Caki2 (cell line): ENCODE results near the gene CSTPP1. TPM values are rescaled to one million over a fixed set of nuclear protein-coding genes. Genes with fewer than 3 reads are reported as not detected.
"Not testable (repeated sequence)": the region's sequence is repeated elsewhere in the genome, so short reads cannot be mapped to it uniquely, and the experiment has no call there.

ENCODE experiments used
- DNase-seq: peaks from one replicate; pipeline ENCODE4 v3.0.0-alpha.2; 2015; ENCODE audit warnings: low read depth
- in situ Hi-C: cut with HindIII; loops from 2 replicates; pipeline ENCODE4 v1.10.0; 2016; ENCODE audit warnings: low sequenced_read_pairs, low pct_unique_long_range_greater_than_20kb, mixed read lengths
- total RNA-seq: library from RNA; depleted of rRNA; stranded (reverse); fragments of >200 nt; shearing (Covaris generic); gene quantifications from 2 replicates; pipeline ENCODE4 v1.2.3, GENCODE V29; 2014; ENCODE audit warnings: low replicate concordance

The CSTPP1 gene
- total RNA-seq, 1 experiment from 2014 or later, result 33.6 TPM

DNA sequence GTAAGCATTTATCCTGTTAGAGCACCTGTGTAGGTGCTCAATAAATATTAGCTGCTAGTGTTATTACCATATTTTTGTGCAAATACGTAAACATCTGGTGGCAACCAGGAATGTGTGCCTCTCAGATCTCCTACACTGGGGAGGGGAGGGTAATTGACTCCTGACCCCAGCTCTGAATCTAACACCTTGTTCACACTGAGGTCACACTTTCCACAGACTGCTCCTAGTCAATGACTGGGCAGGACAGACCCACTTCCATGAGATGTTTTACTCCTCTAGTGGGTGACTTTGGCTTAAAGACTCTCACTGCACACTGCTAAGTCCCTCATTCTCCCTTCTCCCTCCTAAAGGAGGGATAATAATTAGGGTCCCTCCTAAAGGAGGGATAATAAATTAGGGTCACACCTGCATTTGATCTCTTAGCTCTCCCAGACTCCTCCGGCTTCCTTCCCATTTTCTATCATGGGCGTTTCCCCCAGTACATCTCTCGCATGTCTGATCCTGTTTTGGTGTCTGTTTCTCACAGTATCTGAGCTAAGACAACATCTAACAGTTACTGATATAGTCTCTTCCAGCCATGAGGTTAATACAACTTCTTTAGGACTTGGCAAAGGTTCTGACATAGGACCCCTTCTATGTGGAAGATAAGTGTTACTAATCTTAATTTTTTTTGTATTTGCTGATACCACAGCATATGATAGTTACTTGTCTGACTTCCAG is 8.0 kb downstream of the CSTPP1 start:
- no peak for DNase-seq
- in situ Hi-C loops, result no loop called here

DNA sequence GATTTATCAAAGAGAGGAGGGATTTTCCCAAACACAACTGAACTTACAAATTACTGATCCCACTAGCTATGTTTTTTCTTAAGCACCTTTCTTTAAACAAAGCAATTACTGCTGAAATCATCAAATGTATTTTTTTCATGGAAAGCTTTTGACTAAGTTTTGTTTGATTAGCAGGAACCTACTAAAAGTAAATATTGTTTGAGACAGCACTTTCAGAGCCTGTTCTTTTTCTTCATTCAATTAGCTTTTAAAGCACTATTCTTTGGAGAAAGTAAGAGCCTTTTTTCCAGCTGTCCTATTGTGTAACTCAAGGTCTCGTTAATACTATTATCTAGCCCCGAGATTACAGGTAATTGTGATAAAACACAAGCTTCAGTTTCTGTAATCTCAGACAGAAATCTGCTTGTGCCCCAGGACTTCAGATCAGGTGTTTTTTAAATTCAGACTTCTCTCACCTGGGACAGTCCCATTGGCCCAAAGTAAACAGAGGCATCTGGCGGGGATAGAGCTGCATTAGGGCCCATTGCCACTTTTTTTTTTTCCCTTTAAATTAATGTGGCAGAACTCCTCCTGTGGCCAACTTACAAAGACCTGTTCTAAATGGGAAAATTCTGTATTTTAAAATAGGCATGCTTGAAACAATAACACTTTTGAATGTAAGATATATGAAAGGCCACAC is 11.0 kb downstream of the CSTPP1 start:
- DNase-seq, result peak; percentile 11
- in situ Hi-C loops, result no loop called here

DNA sequence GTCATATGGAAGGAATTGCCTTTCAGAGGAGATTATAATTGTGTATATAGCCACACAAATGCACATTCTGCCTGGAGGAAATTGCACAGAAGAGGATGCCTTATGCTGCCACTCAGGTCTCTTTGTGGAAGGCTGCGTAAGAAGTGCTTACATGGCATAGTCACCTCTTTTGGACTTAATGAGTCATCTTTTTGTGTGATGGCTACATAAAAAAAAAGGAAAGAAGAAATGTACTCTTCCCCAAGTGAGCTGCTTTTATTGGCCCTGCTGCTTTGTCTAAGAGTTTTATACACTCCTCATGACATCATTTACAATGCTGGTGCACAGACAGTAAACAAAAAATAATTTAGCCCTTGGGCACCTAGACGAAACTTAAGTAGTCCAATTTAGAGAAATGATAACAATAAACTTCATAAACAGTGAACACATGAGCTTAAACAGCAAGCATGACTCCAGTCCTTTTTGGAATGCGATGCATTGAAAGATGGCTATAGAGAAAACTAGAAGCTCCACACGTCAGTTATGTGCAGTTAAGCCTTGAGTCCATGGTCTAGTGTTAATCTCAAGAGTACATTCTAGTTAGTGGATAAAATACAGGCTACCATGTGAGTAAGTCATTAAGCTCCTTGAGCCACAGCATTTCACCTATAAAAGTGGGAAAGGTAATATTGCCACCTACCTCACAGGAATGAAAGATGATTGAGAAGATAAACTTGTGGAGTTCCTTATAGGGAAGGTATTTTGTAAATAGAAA is 12.0 kb downstream of the CSTPP1 start:
- peak; percentile 69 for DNase-seq
- in situ Hi-C loops, result no loop called here

DNA sequence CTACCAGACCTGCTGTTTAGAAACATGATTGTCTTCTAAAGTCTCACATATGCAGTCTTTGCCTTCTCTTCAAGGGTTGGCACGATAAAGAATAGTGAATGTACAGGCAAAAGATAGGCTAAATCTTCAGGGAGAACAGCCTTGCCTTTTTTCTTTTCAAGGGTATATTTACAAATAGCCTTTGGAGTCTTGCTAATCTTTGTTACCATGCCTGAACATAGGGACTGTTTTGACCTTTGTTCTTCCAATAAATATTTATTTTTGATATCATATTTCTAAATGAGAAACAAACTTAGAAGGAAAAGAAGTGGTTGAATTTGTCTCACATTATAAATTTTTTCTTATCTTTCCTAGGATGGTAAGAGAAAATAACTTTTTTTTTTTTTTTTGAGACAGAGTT is 12.7 kb downstream of the CSTPP1 start:
- in situ Hi-C loops, result no loop called here
- DNase-seq, result no peak

GRCh38 chr11:46951864-46952263 is 15.3 kb downstream of the CSTPP1 start:
- DNase-seq, result no peak
- in situ Hi-C loops, result no loop called here

DNA sequence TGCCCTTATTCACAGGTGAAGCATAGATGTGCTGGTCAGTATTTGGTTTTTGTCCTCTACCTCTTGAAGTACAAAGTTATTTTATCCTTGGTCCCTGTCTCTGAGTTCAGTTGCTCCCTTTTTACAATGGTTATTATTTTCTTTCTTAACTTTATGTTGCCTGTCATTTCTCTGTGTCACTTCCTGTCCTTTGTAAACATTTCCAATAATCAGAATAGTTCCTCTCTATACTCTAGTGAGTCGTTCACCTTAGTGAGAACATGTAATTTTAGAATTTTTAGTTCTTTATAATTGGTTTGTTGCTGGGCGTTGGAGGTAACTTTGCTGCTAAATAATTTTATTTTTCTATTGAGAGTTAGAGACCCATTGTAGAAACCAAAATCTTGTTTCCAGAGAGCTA is 16.0 kb downstream of the CSTPP1 start:
- DNase-seq, result no peak
- in situ Hi-C loops, result no loop called here

GRCh38 chr11:46953093-46953492 is 16.5 kb downstream of the CSTPP1 start:
- in situ Hi-C loops, result no loop called here

GRCh38 chr11:46958777-46959176 is 22.2 kb downstream of the CSTPP1 start:
- DNase-seq, result no peak
- in situ Hi-C loops, result no loop called here

More at GRCh38 chr11:46953093-46953492, 16.5 kb downstream of the CSTPP1 start:
- DNase-seq, result no peak

DNA sequence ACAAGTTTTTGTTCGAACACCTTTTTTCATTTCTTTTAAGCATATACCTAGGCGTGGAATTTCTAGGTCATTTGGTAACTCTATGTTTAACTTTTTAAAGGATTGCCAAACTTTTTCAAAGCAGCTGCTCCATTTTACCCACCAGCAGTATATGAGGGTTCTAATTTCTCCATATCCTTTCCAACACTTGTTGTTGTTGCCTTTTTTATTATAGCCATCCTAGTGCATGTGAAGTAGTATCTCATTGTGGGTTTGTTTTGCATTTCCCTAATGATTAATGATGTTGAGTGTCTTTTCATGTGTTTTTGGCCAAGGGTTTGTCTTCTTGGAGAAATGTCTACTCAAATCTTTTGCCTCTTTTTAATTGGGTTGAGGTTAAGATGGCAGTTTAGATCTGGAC is 24.5 kb downstream of the CSTPP1 start:
- in situ Hi-C loops, result no loop called here
- DNase-seq, result no peak

DNA sequence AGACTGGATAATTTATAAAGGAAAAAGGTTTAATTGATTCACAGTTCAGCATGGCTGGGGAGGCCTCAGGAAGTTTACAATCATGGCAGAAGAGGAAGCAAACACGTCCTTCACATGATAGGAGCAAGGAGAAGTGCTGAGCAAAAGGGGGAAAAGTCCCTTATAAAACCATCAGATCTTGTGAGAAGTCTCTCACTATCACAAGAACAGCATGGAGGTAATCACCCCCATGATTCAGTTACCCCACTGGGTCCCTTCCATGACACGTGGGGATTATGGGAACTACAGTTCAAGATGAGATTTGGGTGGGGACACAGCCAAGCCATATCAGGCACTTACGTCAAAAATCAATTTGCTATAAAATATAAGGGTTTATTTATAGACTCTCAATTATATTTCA is 25.3 kb downstream of the CSTPP1 start:
- in situ Hi-C loops, DNase-seq: not testable (repeated sequence)

- in situ Hi-C loops, result no loop called here
- DNase-seq, result no peak
Observed at GRCh38 chr11:46963844-46964243, 27.3 kb downstream of the CSTPP1 start.

GRCh38 chr11:46966773-46967172 is 30.2 kb downstream of the CSTPP1 start:
- in situ Hi-C loops, result no loop called here
- no peak for DNase-seq

DNA sequence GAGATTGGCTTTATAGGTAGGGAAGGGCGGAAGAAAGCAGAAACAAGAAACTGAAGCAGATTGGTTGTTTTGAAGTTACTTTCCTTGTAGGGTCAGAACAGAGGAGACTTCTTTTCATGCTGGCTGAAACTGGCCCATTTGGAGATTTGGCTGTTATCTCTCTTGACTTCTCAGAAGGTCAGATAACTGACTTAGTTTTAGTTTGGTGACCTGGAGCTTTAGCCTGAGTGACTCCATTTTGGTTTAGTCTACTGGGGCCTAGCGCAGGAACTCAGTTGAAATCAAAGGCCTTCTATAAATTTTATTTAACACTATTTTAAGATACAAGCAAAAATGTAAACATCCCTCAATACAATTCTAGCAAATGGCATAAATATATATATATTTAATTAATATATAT is 31.4 kb downstream of the CSTPP1 start:
- DNase-seq, result no peak
- in situ Hi-C loops, result no loop called here

GRCh38 chr11:46969379-46969778 is 32.8 kb downstream of the CSTPP1 start:
- DNase-seq, result no peak
- in situ Hi-C loops, result no loop called here

GRCh38 chr11:46970913-46971625 is 34.5 kb downstream of the CSTPP1 start:
- no peak for DNase-seq

DNA sequence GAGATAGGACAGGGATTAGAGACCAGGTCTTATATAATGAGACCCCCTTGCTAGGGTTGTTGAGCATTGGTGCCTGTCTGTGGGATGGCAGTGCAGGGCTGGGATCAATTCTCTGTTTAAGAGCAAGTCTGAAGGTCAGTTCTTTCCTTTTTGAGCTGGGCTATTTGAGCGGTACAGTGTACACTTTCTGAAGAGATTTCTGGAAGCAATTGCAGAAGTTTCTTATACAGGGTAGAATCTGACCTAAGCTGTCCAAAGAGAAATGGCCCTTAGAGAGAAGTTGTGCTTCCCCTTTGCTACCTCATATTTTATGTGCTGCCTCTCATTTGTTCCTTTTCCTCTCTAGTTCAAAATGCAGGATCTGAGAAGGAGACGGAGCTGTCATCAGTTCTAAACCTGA is 35.8 kb downstream of the CSTPP1 start:
- in situ Hi-C loops, result no loop called here
- no peak for DNase-seq

More at GRCh38 chr11:46970913-46971625, 34.5 kb downstream of the CSTPP1 start:
- in situ Hi-C loops, result no loop called here

- in situ Hi-C loops, result no loop called here
- DNase-seq, result no peak
Observed at GRCh38 chr11:46972821-46973220, 36.3 kb downstream of the CSTPP1 start.

DNA sequence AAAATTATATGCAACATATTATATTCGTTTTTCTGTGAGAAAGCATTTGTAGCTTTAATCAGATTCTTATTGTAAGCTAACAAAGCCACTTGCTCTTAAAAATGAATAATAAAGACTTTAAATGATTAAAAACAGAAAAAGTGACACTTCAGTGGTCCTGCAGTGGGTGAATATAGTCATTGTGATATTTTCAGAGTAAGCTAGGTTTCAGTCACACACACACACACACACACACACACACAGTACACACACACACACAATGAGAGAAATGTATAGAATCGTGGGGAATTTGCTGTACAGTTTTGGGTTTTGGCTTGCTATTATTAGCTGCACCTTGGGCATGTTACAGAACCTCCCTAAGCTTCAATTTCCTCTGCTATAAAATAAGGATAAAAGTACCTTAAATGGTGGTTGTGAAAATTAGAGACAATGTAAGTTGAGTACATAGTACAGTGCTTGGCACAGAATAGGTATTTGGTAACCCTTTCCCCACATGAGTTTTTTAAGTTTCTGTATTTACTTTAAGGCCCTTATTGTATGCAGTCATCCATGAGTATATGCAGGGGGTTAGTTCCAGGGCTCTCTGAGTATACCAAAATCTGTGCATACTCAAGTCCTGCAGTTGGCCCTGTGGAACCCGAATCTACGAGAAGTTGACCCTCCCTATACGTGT is 39.8 kb downstream of the CSTPP1 start:
- in situ Hi-C loops, result no loop called here
- no peak for DNase-seq
